NCI-H526 (cell line): Measurements from ENCODE around the gene MDP1.

ENCODE experiments used
- DNase-seq, 2 experiments: peaks; one replicate each; lab custom pipeline; 2025; lab: John Stamatoyannopoulos, UW

The MDP1 gene

DNA sequence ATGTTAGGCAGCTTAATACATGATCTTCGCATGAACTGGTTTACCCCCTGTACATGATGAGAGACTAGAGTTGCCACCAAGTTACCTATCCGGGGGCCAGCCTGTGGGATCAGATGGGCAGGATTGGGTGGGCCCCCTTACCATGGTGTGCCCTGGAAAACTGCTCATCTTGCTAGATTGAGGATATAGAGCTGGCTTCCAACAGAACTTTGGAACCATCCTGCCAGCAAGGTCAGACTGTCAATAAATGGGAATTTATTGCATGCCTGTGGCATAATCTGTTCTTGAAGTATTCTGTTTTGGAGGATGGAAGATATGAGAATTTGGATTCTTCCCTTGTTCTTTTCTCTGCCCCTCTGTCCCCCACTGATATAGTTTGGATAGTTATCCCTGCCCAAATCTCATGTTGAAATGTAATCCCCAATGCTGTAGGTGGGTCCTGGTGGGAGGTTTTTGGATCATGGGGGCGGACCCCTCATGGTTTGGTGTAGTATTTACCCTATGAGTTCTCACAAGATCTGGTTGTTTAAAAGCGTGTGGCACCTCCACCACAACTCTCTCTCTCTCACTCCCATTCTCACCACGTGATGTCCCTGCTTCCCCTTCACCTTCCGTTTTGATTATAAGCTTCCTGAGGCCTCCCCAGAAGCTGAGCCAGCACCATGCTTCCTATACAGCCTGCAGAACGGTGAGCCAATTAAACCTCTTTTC, 16.9 kb downstream of the MDP1 start:
- DNase-seq = no peak

DNA sequence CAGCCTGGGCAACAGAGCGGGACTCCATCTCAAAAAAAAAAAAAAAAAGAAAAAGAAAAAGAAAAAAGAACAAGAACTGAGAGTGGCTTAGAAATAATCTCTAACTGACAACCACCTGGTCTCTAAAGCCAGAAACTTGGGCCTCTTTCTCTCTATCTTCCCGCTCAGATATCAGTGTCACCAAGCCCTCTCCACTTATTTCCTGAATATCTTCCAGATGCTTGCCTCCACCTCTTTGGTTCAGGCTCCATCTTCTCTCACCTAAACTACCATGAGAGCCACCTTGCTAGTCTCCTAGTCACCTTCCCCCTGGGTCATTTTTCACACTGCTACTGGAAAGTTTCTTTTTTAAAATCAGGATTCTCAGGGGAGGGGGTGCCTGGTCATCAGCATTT, 18.8 kb downstream of the MDP1 start:
- DNase-seq = no peak

DNA sequence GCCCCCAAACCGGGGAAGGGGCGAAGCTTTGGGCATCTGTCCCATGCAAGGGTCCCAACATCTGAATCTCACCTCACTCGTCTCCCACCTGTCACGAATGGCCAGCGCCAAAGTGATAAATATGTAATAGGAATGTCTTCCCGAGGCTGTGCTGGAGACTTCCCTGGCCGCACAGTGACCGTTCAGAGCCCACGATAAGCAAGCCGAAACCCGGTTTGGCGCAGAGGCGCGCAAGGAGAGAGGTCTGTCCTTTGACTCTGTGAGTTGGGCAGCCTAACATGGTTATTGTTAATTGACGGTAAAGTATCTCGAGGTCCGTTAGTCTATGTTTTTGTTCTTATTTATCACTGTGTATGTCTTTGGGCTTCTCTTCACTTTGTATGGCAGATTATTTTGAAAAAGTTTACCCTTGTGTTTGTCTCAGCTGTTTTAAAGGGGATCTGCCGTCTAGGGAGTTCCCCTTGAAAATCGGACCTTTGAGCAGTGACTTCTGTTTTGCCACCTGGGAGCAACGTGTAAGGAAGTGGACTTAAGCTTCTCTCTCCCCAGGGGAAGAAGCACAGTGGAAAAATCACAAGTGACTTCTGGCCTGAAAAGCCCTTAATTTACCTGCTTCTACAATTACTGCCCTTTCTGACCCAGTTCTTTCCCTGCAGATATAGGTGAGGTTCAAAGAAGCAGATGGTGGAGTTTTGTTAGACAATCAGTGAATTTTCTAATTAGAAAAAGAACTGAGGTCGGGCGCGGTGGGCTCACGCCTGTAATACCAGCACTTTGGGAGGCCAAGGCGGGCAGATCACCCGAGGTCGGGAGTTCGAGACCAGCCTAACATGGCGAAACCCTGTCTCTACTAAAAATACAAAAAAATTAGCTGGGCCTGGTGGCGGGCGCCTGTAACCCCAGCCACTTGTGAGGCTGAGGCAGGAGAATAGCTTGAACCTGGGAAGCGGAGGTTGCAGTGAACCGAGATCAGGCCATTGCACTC, 19.5 kb downstream of the MDP1 start:
- peak in 1 of 2 experiments; percentile 52 for DNase-seq

DNA sequence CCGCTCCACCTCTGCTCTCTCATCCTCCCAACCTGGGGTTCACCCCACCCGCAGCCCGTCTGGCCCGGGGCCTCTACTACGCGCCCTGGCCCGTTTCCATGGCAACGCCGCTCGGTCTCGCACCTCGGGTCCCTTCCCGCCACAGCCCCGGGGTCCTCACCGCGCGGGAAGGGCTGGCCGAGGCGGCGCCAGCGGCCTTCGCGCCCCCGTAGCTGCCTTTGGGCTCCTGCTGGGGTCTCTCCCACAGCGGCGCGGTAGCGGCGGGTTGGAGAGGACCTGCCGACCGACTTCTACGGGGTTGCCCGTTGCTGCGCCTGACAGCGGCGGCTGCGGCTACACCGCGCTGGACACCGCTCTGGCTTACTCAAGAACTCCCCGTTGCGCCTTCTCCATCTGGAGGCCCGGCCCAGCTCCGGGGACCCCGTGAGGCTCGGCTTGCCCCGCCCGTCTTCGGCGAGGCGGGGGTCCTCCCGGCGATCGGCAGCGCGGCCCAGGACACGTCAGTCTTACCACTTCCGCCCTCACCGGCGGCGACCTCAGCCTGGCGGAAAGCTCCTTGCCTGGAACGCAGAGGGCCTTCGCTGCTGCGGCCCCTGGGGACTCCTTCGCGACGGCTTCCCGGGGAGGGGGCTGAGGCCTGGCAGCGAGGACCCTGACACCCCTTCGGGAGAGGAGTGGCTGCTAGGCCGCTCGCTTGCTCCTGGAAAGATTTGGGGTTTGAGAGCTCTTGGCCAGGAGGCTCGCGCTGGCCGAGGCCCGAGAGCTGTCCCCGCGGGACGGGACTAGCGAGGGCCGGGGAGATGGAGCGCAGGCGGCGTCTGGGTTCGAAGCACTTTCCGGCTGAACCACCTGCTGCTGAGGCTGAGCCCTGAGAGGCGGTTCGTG, 20.4 kb downstream of the MDP1 start, which contains the start of gene TM9SF1:
Gene TM9SF1, minus strand, starts transcription at position 256 of the 885 bp plus-strand sequence. CDS start 422 bp downstream, outside the sequence.
- DNase-seq = peak; percentile 73 to 88

DNA sequence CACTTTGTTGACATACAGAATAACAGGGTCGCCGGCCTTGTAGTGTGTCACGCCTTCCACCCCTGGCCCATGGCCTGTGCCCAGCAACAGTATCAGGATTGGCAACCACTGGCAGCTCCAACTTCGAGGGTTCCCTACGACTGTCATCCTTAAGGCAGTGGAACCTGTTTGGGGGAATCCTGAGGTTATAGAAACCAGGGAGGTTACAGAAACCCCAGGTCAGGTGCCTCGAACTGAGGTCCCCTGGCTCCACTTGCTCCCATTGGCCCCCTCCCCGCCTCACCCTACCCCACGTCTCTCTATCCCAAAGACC, 21.0 kb downstream of the MDP1 start:
- no peak for DNase-seq

DNA sequence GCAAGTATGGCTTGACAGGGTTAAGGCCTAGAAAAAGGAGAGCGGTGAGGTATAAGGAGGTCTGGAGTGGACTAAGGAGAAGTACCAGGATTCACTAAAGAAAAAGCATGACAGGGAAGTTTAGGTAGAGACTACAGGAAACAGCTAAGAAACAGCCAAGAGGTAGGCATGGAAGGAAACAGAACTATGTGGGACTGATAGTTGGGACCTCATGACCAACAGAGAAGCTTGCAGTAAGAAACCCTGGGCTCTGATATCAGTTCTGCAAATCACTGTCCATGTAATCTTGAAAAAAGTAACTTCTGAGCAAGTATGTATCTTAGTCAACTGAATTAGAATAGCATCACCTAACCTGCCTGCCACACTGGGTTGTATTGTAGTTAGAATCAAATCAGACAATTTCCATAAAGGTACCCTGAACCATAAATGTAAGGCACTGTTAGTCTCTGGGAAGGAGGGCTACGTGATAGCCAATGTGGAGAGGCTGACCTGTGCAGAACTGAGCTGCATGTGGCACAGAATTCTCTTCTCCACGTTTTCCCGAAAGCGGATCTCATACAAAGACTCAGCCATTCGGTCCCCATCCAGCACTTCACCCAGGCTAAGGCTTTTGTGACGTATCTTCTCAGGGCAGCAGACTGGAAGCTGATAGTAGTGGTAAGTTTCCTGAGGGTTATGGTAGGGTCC, 21.5 kb downstream of the MDP1 start:
- DNase-seq = no peak

DNA sequence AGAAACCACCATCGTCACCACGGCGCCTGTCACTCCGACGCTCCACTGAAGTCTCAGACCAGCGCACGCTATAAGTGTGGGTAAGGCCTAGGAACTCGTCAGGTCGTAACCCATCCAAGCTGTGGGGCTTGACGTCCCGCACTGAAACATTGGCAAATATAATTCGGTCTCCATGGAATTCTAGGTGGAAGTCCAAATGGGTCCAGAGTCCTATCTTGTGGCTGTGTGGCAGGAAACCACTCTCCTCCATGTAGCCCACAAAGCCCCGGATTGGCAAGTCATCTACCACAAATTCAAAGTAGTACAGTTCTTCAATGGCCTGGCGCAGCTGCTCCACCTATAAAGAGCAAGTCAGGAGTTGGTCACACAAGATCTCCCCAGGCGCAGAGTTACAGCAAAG, 22.9 kb downstream of the MDP1 start:
- DNase-seq = no peak

DNA sequence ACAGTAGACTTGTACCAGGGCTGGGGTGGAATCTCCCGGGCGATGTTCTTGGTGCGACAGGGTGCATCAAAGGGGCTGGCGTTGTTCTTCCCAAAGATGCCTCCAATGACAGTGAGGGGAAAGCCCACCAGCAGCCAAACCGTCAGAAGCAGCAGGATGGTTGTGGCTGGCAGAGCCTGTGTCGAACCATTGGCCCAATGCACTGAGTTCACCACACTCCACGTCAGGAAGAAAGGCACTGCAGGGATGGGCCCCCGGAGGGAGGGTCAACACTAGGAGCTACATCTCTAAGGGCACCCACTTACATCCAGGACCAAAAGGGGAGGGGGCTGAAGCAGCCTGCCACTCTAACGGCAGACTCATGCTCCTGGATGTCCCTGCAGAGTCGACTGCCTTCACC, 25.4 kb downstream of the MDP1 start:
- DNase-seq = no peak

DNA sequence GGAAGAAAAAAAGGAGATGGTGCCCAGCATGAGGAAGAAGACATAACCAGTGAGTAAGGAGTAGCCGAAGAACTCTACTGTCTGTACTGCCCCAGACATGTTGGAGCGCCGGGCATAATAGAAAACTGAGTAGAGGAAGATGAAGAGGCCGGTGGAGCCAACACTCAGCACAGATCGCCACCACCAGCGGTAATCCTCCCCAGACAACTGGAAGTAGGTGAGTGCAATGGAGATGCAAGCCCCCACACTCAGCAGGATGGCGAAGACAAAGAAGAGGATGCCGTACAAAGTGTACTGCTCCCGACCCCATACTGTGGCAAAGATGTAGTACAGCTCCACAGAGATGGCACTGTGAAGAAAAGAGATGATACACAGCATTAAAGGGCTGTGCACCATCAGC, 26.4 kb downstream of the MDP1 start:
- DNase-seq = no peak

DNA sequence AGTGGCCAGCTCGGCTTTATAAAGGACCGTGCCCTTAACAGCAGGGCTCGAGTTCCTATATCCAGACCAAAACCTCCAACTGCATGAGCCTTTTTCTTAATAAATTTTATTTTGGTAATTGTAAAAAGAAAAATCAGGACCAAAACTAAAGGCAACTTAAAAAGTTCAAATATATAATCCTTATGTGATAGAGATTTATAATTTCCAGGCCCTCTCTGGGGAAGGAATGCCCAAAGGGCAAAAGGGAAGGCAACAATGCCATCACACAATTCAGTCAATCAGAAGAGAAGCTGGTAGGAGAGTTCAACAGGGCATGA, 26.8 kb downstream of the MDP1 start:
- no peak for DNase-seq

DNA sequence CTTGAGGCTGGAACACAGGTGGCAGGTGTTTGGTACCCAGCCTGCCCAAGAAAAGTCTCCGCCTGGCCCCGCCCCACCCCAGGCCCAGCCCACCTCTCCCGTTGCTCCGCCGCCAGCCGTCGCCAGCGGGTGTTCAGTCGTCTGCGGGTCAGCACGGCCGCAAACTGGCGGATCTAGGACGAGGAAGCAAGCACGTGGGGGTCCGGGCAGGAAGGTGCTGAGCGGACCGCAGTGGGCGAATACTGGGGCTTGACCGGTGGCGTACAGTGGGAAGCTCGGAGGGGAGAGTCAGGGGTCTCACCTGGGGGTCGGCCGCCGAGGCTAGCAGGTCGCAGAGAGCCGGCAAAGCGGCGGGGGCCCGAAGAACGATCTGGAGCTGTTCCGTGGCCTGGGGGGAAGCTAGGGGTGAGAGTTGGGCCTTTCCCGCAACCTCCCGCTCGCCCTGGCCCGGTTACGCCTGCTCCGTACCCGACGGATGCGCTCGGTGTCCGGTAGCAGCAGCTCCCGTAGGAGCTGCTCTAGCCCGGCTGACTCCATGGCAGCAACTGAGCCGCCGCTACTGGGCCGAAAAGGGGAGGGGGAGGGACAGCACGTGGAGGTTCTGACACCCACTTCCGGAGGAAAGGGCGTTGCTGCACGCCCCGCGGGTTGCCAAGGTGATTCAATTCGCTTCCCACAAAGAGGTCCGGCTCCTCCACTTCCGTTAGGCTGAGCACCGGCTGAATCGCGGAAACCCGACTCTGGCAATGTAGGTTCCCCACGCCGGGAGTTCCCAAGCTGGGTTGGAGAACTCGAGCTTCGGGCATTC, 27.4 kb downstream of the MDP1 start, which contains the start of gene IPO4:
Gene IPO4, minus strand, starts transcription at position 566 of the 808 bp plus-strand sequence. Its CDS starts 29 bp downstream, at position 537.
- DNase-seq = peak; percentile 95 to 98

DNA sequence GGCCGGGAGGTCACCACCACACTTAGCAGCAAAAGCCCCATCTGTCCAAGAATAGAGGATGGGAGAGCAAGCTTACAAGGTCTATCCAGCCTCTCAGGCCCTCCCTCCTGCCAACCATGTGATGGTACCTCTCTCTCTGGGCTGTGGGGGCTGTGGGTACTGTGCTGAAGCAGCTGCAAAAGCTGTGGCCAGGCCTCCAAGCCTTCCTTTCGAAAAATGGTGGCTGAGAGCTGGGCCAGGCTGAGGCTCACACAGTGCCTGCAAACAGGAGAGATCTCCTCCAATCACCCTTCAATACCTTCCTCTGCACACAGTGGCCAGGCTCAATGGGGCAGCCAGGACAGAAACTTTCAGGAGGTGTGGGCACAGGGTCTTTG, 28.3 kb downstream of the MDP1 start:
- DNase-seq = no peak

DNA sequence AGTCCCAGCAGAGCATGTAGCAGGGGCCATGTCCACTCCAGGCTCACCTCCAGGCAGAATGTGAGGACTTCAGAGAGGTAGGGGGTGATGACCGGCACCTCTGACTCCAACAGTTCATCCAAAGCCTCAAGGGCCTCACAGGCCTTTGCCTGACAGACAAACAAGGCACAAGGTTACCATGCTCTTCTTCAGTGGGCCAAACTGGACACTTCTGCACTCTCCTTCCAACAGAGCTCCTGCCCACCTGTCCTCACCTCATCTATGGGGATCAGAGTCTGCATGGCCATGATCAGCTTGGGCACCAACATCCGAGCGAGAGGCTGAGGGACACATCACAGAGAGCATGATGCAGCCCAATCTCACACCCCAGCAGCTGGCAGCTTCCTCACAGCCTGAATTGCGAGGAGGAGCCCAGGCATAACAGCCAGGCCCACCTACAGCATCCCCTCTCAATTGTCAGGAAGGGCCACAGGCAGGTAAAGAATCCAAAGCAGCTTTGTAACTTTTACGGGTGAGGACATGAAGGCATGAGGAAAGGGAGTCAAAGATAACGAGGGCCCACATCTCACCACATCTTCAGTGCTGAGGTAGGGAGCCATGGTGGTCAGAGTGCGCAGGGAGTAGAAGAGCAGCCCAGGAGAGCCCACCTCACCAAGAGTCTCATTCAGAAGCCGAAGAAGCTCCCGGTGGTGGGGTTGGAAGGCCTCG, 28.9 kb downstream of the MDP1 start:
- no peak for DNase-seq

DNA sequence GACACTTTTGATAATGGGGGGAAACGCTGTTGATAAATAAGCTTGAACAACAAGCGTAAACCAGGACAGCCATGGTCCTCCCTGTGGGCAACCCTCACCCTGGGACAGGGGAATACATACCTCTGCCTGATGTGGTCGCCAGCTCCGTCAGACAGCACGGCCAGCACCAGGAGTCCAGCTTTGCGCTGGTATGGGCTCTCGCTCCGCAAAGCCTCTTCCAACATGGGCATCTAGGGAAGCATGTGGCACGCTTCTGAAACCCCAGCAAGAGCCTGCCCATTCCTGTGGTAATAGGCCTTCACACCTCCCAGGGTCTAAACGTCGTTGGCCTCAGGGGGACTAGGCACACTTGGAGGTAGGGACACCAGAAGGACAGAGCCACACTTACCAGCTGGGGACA, 30.1 kb downstream of the MDP1 start:
- no peak for DNase-seq

DNA sequence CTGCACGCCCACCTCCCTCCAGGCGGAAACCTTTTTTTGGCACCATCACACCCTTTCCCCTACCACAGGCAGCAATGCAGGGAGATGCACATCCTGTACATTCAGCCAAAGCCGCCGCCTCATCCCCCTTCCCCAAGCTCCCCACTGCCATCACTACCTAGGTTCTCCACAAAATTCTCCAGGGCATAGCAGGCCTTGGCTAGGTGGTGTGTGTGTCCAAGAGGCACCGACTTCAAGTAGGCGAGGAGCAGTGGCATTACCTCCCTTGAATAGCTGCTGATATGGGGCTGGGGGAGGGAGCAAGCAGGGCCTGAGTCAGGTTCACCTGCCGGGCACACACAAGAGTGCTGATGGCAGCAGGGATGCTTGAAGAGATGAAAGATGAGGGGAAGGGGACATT, 30.8 kb downstream of the MDP1 start:
- no peak for DNase-seq

DNA sequence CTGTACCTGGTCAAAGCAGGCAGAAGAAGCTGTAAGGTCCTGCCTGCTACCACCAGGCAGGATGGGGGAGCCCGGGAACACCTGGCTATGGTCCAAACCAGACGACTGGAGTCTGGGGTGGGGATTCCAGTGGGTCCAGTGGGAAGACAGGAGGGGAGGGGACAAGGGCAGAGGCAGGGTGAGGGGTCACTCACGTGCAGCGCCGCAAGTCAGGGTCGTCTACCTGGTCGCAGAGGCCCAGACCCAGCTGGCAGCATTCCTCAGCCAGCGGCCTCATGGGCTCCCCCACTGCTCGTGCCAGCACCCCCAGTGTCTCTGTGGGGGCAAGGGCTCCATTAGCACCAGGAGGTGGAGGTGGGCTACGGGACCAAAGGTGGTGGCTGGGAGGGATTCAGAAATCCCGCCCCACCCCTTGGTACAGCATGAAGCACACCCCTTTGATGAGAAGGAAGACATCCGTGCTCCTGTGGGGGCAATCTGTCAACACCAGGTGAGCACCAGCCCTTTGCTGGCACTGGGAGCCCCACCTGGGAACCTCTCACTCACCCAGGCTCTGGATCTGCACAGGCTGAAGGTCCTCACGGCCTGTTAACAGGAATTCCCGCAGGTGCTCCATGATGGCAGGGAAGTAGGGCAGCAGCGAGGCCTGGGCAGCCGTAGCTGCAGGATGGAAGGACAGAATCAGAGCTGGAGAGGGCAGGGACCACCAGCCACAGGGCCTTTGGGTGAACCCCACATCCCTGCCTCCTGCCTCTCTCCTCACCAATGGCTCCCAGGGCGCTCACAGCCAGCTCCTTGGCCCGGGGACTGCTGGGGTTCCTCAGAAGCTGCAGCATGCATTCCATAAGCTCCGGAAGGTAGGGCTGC, 31.5 kb downstream of the MDP1 start:
- DNase-seq = no peak

DNA sequence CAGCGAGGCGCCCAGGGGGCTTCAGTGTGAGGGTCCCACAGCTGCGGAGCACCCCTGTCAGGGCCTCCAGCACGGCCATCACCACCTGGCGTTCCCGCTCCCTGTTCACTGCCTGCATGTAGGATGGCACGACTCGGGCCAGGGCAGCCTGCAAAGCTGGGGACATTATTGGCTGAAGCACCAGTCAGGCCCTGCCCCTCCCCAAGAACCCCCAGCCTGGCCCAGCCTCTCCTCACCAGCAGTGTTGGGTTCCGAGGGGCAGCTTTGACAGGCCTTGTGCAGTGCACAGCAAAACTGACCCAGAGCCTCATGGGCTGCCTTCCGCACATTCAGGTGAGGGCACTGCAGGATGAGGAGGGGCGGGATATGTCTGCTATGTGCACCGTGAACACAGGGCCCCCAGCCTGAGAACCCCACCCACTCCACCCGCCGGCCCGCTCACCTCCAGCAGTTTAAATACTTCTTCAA, 32.8 kb downstream of the MDP1 start:
- DNase-seq = no peak

DNA sequence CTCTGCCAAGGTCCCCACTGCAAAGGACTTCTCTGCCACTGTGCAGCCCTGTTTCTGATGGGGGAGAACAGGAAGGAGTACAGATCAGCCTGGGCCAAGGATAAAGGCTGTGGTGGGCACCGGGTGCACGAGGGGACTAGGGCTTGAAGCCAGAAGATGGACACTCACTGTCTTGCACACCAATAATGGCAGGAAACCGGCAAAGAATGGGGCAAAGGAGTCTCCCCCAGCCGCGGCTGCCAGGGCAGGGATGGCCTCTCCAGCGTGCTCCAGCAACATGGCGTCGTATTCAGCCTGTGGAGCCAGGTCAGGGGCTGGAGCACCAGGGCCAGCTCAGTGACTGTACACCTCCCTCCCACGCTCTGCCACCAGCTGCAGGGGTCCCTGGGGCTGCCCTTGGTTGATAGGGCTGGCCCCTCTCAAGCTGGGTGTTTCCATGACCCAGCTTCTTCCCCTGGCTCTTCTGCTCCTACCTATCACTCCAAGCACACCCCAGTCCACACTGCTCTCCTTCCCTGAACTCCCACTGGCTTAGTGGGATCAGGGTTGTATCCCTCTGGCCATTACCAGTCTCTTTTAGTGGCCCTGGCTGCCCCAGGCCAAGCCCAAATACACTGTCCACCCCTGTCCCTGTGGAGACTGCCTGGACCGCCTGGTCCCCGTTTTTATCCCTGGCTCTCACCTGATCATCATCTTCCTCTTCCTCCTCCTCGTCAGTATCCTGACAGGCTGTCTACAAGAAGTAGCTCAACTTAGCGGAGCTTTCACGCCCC, 33.6 kb downstream of the MDP1 start:
- no peak for DNase-seq
